ENCODE results near the gene ZEB1. TPM values are rescaled to one million over a fixed set of nuclear protein-coding genes. Genes with fewer than 3 reads are reported as not detected.
"Not testable (repeated sequence)": the region's sequence is repeated elsewhere in the genome, so short reads cannot be mapped to it uniquely, and the experiment has no call there.

The ZEB1 gene
- total RNA-seq, 5 donors from 2014 or later (not counting 1 experiment from before 2014, with no cell fraction given), result 39.9 to 125 (median 48.4) TPM

DNA sequence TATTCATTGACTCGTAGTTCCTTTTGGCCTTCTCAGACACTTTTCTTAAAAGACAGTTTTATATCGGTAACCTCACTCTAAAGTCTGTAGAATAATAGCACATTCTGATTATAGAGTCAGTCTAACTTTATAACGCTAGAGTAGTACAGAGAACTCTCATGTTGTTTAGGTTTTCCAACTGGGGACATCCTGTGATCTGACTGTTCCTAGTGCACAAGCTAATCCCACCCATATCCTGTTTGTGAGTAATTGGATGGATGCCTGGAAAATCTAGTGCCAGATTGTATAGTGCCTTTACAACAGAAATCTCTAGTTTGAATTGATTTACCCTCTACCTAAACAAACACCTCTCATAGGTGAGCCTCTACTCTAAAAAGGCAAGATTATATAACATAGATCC, 107.4 kb downstream of the ZEB1 start:
- Histone ChIP-seq H3K36me3 (ENCODE audit: control insufficient read depth in 2 of 2, extremely low read depth in 1 of 2, insufficient read depth in 1 of 2, low read length in 1 of 2) (no peaks in the 10 kb centered on the region), H3K27me3 (replicated peaks in 1 of 2; ENCODE audit: control insufficient read depth in 2 of 2, extremely low read depth in 1 of 2, insufficient read depth in 2 of 2, low read length in 1 of 2) (no peaks in the 10 kb centered on the region), H3K27ac (ENCODE audit: low read length) (no peak overlapping the region), H3K4me3 (ENCODE audit: control insufficient read depth in 1 of 2, extremely low read depth in 1 of 2, low read length in 1 of 2) (no peak overlapping the region), H3K4me1 (ENCODE audit: control insufficient read depth in 1 of 2, extremely low read depth in 1 of 2, insufficient read depth in 2 of 2, low read length in 2 of 2) (no peaks in the 10 kb centered on the region), H3K9me3 (no peaks in the 10 kb centered on the region)
- Mint-ChIP-seq H3K27me3 (no peaks in the 10 kb centered on the region), H3K4me1 (peaks cover 50 to 65% (median 56%) of the 10 kb centered on the region in 3 donors), H3K36me3 (peaks cover 24% of the 10 kb centered on the region), H3K27ac (peak overlapping the region in 1 of 2 donors; percentile 28), H3K9me3 (peaks cover 2 to 9% (median 4%) of the 10 kb centered on the region in 3 donors), H3K4me3 (no peak overlapping the region)
- ChIA-PET POLR2A (interaction anchor here in 1 of 2 donors (0.7 kb wide), 2 partner anchors 102 to 1046 kb away, joined by 3 read pairs; no protein-coding TSS in a partner anchor), CTCF (no interaction called here)
- DNase-seq, result no peak
- 100% methylated on average over 1 of the region's 3 CpGs for WGBS (ENCODE audit: insufficient coverage)
- no peak for ATAC-seq (replicated peaks in 1 of 4)

- H3K9me3 Mint-ChIP-seq; H3K9me3 ChIP-seq; H3K4me1 ChIP-seq (ENCODE audit: control insufficient read depth in 1 of 2, extremely low read depth in 1 of 2, insufficient read depth in 2 of 2, low read length in 2 of 2); H3K4me3 ChIP-seq (ENCODE audit: control insufficient read depth in 1 of 2, extremely low read depth in 1 of 2, low read length in 1 of 2); H3K27ac Mint-ChIP-seq; H3K36me3 ChIP-seq (ENCODE audit: control insufficient read depth in 2 of 2, extremely low read depth in 1 of 2, insufficient read depth in 1 of 2, low read length in 1 of 2); H3K27me3 ChIP-seq (replicated peaks in 1 of 2; ENCODE audit: control insufficient read depth in 2 of 2, extremely low read depth in 1 of 2, insufficient read depth in 2 of 2, low read length in 1 of 2); H3K27ac ChIP-seq (ENCODE audit: low read length); H3K4me3 Mint-ChIP-seq; ATAC-seq (replicated peaks in 1 of 4); DNase-seq; CTCF ChIA-PET; H3K27me3 Mint-ChIP-seq: not testable (repeated sequence)
- peaks cover 20% of the 10 kb centered on the region for H3K36me3 Mint-ChIP-seq
- POLR2A ChIA-PET, result interaction anchor here in 1 of 2 donors (0.7 kb wide), 2 partner anchors 11 to 84 kb away, joined by 3 read pairs; no protein-coding TSS in a partner anchor
- no CpG with 5 or more reads among the region's 10 CpGs for WGBS (ENCODE audit: insufficient coverage)
- peaks cover 42 to 59% (median 50%) of the 10 kb centered on the region in 3 donors for H3K4me1 Mint-ChIP-seq
Measured at GRCh38 chr10:31427334-31427733, 108.3 kb downstream of the ZEB1 start.

DNA sequence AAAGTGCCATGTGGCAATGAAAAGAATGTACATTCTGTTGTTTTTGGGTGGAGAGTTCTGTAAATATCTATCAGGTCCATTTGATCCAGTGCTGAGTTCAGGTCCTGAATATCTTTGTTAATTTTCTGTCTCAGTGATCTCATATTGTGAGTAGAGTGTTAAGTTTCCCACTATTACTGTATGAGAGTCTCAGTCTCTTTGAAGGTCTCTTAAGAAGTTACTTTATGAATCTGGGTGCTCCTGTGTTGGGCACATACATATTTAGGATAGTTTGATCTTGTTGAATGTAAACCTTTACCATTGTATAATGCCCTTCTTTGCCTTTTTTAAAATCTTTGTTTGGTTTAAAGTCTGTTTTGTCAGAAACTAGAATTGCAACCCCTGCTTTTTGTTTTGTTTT, 109.5 kb downstream of the ZEB1 start:
- H3K4me1 ChIP-seq (ENCODE audit: control insufficient read depth in 1 of 2, extremely low read depth in 1 of 2, insufficient read depth in 2 of 2, low read length in 2 of 2); H3K27ac Mint-ChIP-seq; H3K9me3 Mint-ChIP-seq; DNase-seq; POLR2A ChIA-PET; H3K36me3 ChIP-seq (ENCODE audit: control insufficient read depth in 2 of 2, extremely low read depth in 1 of 2, insufficient read depth in 1 of 2, low read length in 1 of 2); H3K27me3 ChIP-seq (replicated peaks in 1 of 2; ENCODE audit: control insufficient read depth in 2 of 2, extremely low read depth in 1 of 2, insufficient read depth in 2 of 2, low read length in 1 of 2); H3K27me3 Mint-ChIP-seq; CTCF ChIA-PET; H3K4me3 ChIP-seq (ENCODE audit: control insufficient read depth in 1 of 2, extremely low read depth in 1 of 2, low read length in 1 of 2); ATAC-seq (replicated peaks in 1 of 4); H3K9me3 ChIP-seq; H3K27ac ChIP-seq (ENCODE audit: low read length): not testable (repeated sequence)
- Mint-ChIP-seq H3K36me3 (peaks cover 20% of the 10 kb centered on the region), H3K4me3 (peak overlapping the region in 1 of 3 donors; percentile 18), H3K4me1 (peaks cover 30 to 56% (median 42%) of the 10 kb centered on the region in 3 donors)

DNA sequence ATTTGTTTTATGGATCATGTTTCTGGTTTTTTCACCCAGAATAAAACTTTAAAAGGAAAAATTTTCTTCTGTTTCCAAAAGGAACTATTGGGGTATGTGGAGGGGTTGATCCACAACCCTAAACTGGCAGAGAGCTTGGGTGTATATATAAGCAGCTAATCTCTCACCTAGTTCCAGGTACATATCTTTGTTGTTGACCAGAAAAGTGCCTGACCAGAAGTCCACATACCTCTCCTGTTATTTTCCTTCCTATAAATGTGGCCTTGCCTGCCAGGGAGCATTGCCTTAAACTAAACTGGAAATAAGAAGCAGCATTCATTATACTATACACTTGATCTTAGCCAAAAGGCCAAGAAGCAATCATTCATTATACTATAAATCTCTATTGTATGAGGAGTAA, 112.0 kb downstream of the ZEB1 start:
- CTCF ChIA-PET, result no interaction called here
- H3K27me3 ChIP-seq (replicated peaks in 1 of 2; ENCODE audit: control insufficient read depth in 2 of 2, extremely low read depth in 1 of 2, insufficient read depth in 2 of 2, low read length in 1 of 2), result no peaks in the 10 kb centered on the region
- peaks cover 33% of the 10 kb centered on the region for H3K36me3 Mint-ChIP-seq

GRCh38 chr10:31437959-31438358, 118.9 kb downstream of the ZEB1 start:
- Histone ChIP-seq H3K36me3 (ENCODE audit: control insufficient read depth in 2 of 2, extremely low read depth in 1 of 2, insufficient read depth in 1 of 2, low read length in 1 of 2) (no peaks in the 10 kb centered on the region), H3K27me3 (replicated peaks in 1 of 2; ENCODE audit: control insufficient read depth in 2 of 2, extremely low read depth in 1 of 2, insufficient read depth in 2 of 2, low read length in 1 of 2) (no peaks in the 10 kb centered on the region), H3K9me3 (no peaks in the 10 kb centered on the region), H3K4me3 (ENCODE audit: control insufficient read depth in 1 of 2, extremely low read depth in 1 of 2, low read length in 1 of 2) (no peak overlapping the region), H3K4me1 (ENCODE audit: control insufficient read depth in 1 of 2, extremely low read depth in 1 of 2, insufficient read depth in 2 of 2, low read length in 2 of 2) (no peaks in the 10 kb centered on the region), H3K27ac (ENCODE audit: low read length) (no peak overlapping the region)
- H3K27me3 Mint-ChIP-seq, result no peaks in the 10 kb centered on the region
- ATAC-seq (replicated peaks in 1 of 4) (no peak), DNase-seq (no peak)
- ChIA-PET POLR2A (no interaction called here), CTCF (no interaction called here)
- H3K4me1 Mint-ChIP-seq, result peaks cover 10 to 25% (median 15%) of the 10 kb centered on the region in 3 donors
- H3K27ac Mint-ChIP-seq, result no peak overlapping the region
- peaks cover 14 to 19% (median 18%) of the 10 kb centered on the region in 3 donors for H3K9me3 Mint-ChIP-seq
- H3K4me3 Mint-ChIP-seq, result no peak overlapping the region
- WGBS (ENCODE audit: insufficient coverage), result no CpG with 5 or more reads among the region's 4 CpGs
- peaks cover 42% of the 10 kb centered on the region for H3K36me3 Mint-ChIP-seq

More for the DNA sequence above, 112.0 kb downstream of the ZEB1 start:
- peaks cover 7 to 9% (median 8%) of the 10 kb centered on the region in 3 donors for H3K9me3 Mint-ChIP-seq
- H3K4me1 ChIP-seq (ENCODE audit: control insufficient read depth in 1 of 2, extremely low read depth in 1 of 2, insufficient read depth in 2 of 2, low read length in 2 of 2), result no peaks in the 10 kb centered on the region
- H3K27ac ChIP-seq (ENCODE audit: low read length), result no peak overlapping the region
- H3K4me3 Mint-ChIP-seq, result no peak overlapping the region
- H3K4me3 ChIP-seq (ENCODE audit: control insufficient read depth in 1 of 2, extremely low read depth in 1 of 2, low read length in 1 of 2), result no peak overlapping the region
- no peak overlapping the region for H3K27ac Mint-ChIP-seq
- POLR2A ChIA-PET, result interaction anchor here in 1 of 2 donors (0.6 kb wide), 1 partner anchor 37 kb away, joined by 3 read pairs; no protein-coding TSS in a partner anchor
- no peaks in the 10 kb centered on the region for H3K36me3 ChIP-seq (ENCODE audit: control insufficient read depth in 2 of 2, extremely low read depth in 1 of 2, insufficient read depth in 1 of 2, low read length in 1 of 2)
- H3K9me3 ChIP-seq, result no peaks in the 10 kb centered on the region
- ATAC-seq (replicated peaks in 1 of 4) (no peak), DNase-seq (no peak)
- peaks cover 36 to 45% (median 41%) of the 10 kb centered on the region in 3 donors for H3K4me1 Mint-ChIP-seq
- H3K27me3 Mint-ChIP-seq, result no peaks in the 10 kb centered on the region

DNA sequence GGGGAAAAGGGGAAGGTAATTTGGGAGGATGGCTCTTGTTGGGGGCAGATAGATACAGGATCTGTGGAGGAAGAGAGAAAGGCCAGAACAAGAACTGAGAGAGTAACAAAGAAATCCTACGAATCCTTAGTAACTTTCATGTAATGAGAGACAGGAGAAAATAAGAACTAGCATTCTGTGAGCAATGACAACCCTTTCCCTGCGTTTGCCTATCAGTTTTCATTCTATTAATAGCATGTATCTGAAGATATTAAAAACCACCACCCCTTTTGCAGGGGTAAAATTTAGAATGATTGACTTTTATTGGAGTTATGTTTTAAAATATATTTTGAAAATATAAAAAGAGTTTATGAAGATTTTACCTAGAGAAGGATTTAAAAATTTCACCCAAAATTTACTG, 132.8 kb downstream of the ZEB1 start:
- DNase-seq (no peak), ATAC-seq (replicated peaks in 1 of 4) (no peak)
- no peaks in the 10 kb centered on the region for H3K36me3 ChIP-seq (ENCODE audit: control insufficient read depth in 2 of 2, extremely low read depth in 1 of 2, insufficient read depth in 1 of 2, low read length in 1 of 2)
- peaks cover 2% of the 10 kb centered on the region for H3K9me3 ChIP-seq
- POLR2A ChIA-PET, result no interaction called here
- H3K36me3 Mint-ChIP-seq, result peaks cover 50% of the 10 kb centered on the region
- no peaks in the 10 kb centered on the region for H3K27me3 Mint-ChIP-seq
- CTCF ChIA-PET, result no interaction called here
- H3K27ac ChIP-seq (ENCODE audit: low read length), result no peak overlapping the region
- no peak overlapping the region for H3K27ac Mint-ChIP-seq
- WGBS (ENCODE audit: insufficient coverage), result no CpG with 5 or more reads among the region's 2 CpGs
- no peak overlapping the region for H3K4me3 Mint-ChIP-seq
- H3K9me3 Mint-ChIP-seq, result peaks cover 3 to 13% (median 7%) of the 10 kb centered on the region in 3 donors
- no peaks in the 10 kb centered on the region for H3K4me1 ChIP-seq (ENCODE audit: control insufficient read depth in 1 of 2, extremely low read depth in 1 of 2, insufficient read depth in 2 of 2, low read length in 2 of 2)
- H3K4me3 ChIP-seq (ENCODE audit: control insufficient read depth in 1 of 2, extremely low read depth in 1 of 2, low read length in 1 of 2), result no peak overlapping the region
- H3K4me1 Mint-ChIP-seq, result peaks cover 25 to 31% (median 25%) of the 10 kb centered on the region in 3 donors
- H3K27me3 ChIP-seq (replicated peaks in 1 of 2; ENCODE audit: control insufficient read depth in 2 of 2, extremely low read depth in 1 of 2, insufficient read depth in 2 of 2, low read length in 1 of 2), result no peaks in the 10 kb centered on the region

GRCh38 chr10:31456468-31456867, 137.5 kb downstream of the ZEB1 start:
- H3K27ac Mint-ChIP-seq, result no peak overlapping the region
- no peaks in the 10 kb centered on the region for H3K27me3 Mint-ChIP-seq
- no CpG with 5 or more reads among the region's 1 CpG for WGBS (ENCODE audit: insufficient coverage)
- no peak overlapping the region for H3K4me3 ChIP-seq (ENCODE audit: control insufficient read depth in 1 of 2, extremely low read depth in 1 of 2, low read length in 1 of 2)
- no peak for DNase-seq
- H3K4me3 Mint-ChIP-seq, result no peak overlapping the region
- ChIA-PET CTCF (no interaction called here), POLR2A (no interaction called here)
- no peak for ATAC-seq (replicated peaks in 1 of 4)
- no peaks in the 10 kb centered on the region for H3K4me1 ChIP-seq (ENCODE audit: control insufficient read depth in 1 of 2, extremely low read depth in 1 of 2, insufficient read depth in 2 of 2, low read length in 2 of 2)
- H3K27me3 ChIP-seq (replicated peaks in 1 of 2; ENCODE audit: control insufficient read depth in 2 of 2, extremely low read depth in 1 of 2, insufficient read depth in 2 of 2, low read length in 1 of 2), result no peaks in the 10 kb centered on the region
- H3K9me3 ChIP-seq, result peaks cover 2% of the 10 kb centered on the region
- peaks cover 2 to 12% (median 9%) of the 10 kb centered on the region in 3 donors for H3K9me3 Mint-ChIP-seq
- H3K36me3 Mint-ChIP-seq, result peaks cover 59% of the 10 kb centered on the region
- H3K36me3 ChIP-seq (ENCODE audit: control insufficient read depth in 2 of 2, extremely low read depth in 1 of 2, insufficient read depth in 1 of 2, low read length in 1 of 2), result peaks cover 0 to 3% of the 10 kb centered on the region in 2 donors
- no peak overlapping the region for H3K27ac ChIP-seq (ENCODE audit: low read length)
- H3K4me1 Mint-ChIP-seq, result peaks cover 35 to 45% (median 36%) of the 10 kb centered on the region in 3 donors

Measured in T-cell (primary cell).